Measurements from ENCODE around the gene PLA2G4B. TPM values are rescaled to one million over a fixed set of nuclear protein-coding genes. Genes with fewer than 3 reads are reported as not detected.

The PLA2G4B gene
- total RNA-seq, 1 experiment from 2014 or later, result 4.7 TPM

DNA sequence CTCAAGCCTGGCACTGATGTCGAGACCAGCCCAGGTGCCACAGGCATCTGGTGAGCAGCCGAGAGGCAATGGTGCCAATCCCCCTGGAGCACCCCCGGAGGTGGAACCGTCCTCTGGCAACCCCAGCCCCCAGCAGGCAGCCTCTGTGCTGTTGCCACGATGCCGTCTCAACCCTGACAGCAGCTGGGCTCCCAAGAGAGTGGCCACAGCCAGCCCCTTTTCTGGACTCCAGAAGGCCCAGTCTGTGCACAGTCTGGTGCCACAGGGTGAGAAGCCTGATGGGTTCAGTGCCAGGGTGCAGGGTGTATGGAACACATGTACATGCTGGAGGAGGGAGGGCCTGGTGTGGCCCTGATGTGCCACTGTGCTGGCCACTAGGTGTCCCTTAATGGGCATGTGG, 15.7 kb upstream of the PLA2G4B start:
- ATAC-seq (no peak), DNase-seq (ENCODE audit: low read depth, low spot score) (no peak)
- intact Hi-C loops (cut with micrococcal nuclease; ENCODE audit: unreplicated experiment), result no loop called here
- POLR2A ChIA-PET, result no interaction called here
- H3K27me3 ChIP-seq (ENCODE audit: control insufficient read depth, insufficient read depth, low read length), result no peaks in the 10 kb centered on the region
- peaks cover 2% of the 10 kb centered on the region; the same call in 1 of the 2 replicates for H3K36me3 ChIP-seq (ENCODE audit: control insufficient read depth, insufficient read depth, low read length)
- H3K27ac ChIP-seq (ENCODE audit: low read length), result no peak overlapping the region
- no peak overlapping the region for H3K4me3 ChIP-seq (ENCODE audit: low read depth in 2 of 2, low read length in 2 of 2)
- BruUV-seq (replicated peaks), result no TSS peak
- H3K4me1 ChIP-seq (ENCODE audit: control insufficient read depth, insufficient read depth, low read length), result no peaks in the 10 kb centered on the region
- in situ Hi-C loops (cut with HindIII; ENCODE audit: low pct_unique_long_range_greater_than_20kb, low sequenced_read_pairs), result no loop called here
- TF ChIP-seq, protein P1, sequence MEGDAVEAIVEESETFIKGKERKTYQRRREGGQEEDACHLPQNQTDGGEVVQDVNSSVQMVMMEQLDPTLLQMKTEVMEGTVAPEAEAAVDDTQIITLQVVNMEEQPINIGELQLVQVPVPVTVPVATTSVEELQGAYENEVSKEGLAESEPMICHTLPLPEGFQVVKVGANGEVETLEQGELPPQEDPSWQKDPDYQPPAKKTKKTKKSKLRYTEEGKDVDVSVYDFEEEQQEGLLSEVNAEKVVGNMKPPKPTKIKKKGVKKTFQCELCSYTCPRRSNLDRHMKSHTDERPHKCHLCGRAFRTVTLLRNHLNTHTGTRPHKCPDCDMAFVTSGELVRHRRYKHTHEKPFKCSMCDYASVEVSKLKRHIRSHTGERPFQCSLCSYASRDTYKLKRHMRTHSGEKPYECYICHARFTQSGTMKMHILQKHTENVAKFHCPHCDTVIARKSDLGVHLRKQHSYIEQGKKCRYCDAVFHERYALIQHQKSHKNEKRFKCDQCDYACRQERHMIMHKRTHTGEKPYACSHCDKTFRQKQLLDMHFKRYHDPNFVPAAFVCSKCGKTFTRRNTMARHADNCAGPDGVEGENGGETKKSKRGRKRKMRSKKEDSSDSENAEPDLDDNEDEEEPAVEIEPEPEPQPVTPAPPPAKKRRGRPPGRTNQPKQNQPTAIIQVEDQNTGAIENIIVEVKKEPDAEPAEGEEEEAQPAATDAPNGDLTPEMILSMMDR (IDR thresholded peaks at IDR 0.05), result no peak
- no peak for TF ChIP-seq TCF7L2 (IDR thresholded peaks at IDR 0.05; ENCODE audit: low read depth, low read length)
- no peak for TF ChIP-seq POLR2AphosphoS5 (IDR thresholded peaks at IDR 0.05; ENCODE audit: low read depth, low read length)
- TF ChIP-seq, protein P2, sequence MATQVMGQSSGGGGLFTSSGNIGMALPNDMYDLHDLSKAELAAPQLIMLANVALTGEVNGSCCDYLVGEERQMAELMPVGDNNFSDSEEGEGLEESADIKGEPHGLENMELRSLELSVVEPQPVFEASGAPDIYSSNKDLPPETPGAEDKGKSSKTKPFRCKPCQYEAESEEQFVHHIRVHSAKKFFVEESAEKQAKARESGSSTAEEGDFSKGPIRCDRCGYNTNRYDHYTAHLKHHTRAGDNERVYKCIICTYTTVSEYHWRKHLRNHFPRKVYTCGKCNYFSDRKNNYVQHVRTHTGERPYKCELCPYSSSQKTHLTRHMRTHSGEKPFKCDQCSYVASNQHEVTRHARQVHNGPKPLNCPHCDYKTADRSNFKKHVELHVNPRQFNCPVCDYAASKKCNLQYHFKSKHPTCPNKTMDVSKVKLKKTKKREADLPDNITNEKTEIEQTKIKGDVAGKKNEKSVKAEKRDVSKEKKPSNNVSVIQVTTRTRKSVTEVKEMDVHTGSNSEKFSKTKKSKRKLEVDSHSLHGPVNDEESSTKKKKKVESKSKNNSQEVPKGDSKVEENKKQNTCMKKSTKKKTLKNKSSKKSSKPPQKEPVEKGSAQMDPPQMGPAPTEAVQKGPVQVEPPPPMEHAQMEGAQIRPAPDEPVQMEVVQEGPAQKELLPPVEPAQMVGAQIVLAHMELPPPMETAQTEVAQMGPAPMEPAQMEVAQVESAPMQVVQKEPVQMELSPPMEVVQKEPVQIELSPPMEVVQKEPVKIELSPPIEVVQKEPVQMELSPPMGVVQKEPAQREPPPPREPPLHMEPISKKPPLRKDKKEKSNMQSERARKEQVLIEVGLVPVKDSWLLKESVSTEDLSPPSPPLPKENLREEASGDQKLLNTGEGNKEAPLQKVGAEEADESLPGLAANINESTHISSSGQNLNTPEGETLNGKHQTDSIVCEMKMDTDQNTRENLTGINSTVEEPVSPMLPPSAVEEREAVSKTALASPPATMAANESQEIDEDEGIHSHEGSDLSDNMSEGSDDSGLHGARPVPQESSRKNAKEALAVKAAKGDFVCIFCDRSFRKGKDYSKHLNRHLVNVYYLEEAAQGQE (IDR thresholded peaks at IDR 0.05; ENCODE audit: insufficient read depth in 1 of 2, low read depth in 2 of 2, low read length in 1 of 2), result no peak
- no peak for TF ChIP-seq SIN3A (IDR thresholded peaks at IDR 0.05; ENCODE audit: borderline replicate concordance, insufficient read depth, low read depth, low read length)
- H3K9me3 ChIP-seq (ENCODE audit: control insufficient read depth, insufficient read depth, low read depth, low read length), result no peaks in the 10 kb centered on the region
- CTCF ChIA-PET, result interaction anchor here (0.8 to 1.5 kb wide), 2 partner anchors 46 to 82 kb away, joined by 4 read pairs; no protein-coding TSS in a partner anchor

DNA sequence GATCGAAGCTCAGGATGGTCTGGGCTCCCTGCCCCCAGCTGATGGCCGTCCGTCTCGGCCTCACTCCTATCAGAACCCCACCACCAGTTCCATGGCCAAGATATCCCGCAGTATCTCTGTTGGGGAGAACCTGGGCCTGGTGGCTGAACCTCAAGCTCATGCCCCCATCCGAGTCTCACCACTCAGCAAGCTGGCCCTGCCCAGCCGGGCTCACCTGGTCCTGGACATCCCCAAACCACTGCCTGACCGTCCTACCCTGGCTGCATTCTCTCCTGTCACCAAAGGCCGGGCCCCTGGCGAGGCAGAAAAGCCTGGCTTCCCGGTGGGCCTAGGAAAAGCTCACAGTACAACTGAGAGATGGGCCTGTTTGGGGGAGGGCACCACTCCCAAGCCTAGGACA, 15.1 kb upstream of the PLA2G4B start:
- ChIA-PET POLR2A (interaction anchor here (0.6 kb wide), 1 partner anchor 163 kb away, joined by 3 read pairs; no protein-coding TSS in a partner anchor), CTCF (interaction anchor here (0.8 to 1.5 kb wide), 2 partner anchors 45 to 81 kb away, joined by 4 read pairs; no protein-coding TSS in a partner anchor)
- in situ Hi-C loops (cut with HindIII; ENCODE audit: low pct_unique_long_range_greater_than_20kb, low sequenced_read_pairs) (no loop called here), intact Hi-C loops (cut with micrococcal nuclease; ENCODE audit: unreplicated experiment) (no loop called here)
- H3K9me3 ChIP-seq (ENCODE audit: control insufficient read depth, insufficient read depth, low read depth, low read length), result no peaks in the 10 kb centered on the region
- TF ChIP-seq, protein P2 (IDR thresholded peaks at IDR 0.05; ENCODE audit: insufficient read depth in 1 of 2, low read depth in 2 of 2, low read length in 1 of 2), result no peak
- no peak for TF ChIP-seq TCF7L2 (IDR thresholded peaks at IDR 0.05; ENCODE audit: low read depth, low read length)
- TF ChIP-seq, protein P1 (IDR thresholded peaks at IDR 0.05), result no peak
- TF ChIP-seq SIN3A (IDR thresholded peaks at IDR 0.05; ENCODE audit: borderline replicate concordance, insufficient read depth, low read depth, low read length), result no peak
- TF ChIP-seq POLR2AphosphoS5 (IDR thresholded peaks at IDR 0.05; ENCODE audit: low read depth, low read length), result no peak
- no peaks in the 10 kb centered on the region for H3K27me3 ChIP-seq (ENCODE audit: control insufficient read depth, insufficient read depth, low read length)
- no peak overlapping the region for H3K4me3 ChIP-seq (ENCODE audit: low read depth in 2 of 2, low read length in 2 of 2)
- no peak overlapping the region for H3K27ac ChIP-seq (ENCODE audit: low read length)
- H3K4me1 ChIP-seq (ENCODE audit: control insufficient read depth, insufficient read depth, low read length), result no peaks in the 10 kb centered on the region
- DNase-seq (ENCODE audit: low read depth, low spot score) (no peak), ATAC-seq (no peak)
- H3K36me3 ChIP-seq (ENCODE audit: control insufficient read depth, insufficient read depth, low read length), result peaks cover 2% of the 10 kb centered on the region; the same call in 1 of the 2 replicates
- BruUV-seq (replicated peaks), result no TSS peak
